NB4 (cell line): Measurements from ENCODE around the gene LYG2.

Experiments
- CTCF ChIP-seq: IDR thresholded peaks from one replicate; pipeline ENCODE4 v1.5.1; 2012; ENCODE audit warnings: low read depth, low read length
- MYC ChIP-seq: IDR thresholded peaks from 2 replicates; pipeline ENCODE4 v1.6.1; 2011; ENCODE audit warnings: low read depth, low read length
- POLR2A ChIP-seq: IDR thresholded peaks from 2 replicates; pipeline ENCODE4 v1.6.1; 2011; ENCODE audit warnings: mild to moderate bottlenecking; ENCODE audit not compliant: insufficient read length; ENCODE audit errors: extremely low read depth

GRCh38 chr2:99255491-99256318, at the start of gene LYG2:
- TF ChIP-seq CTCF (no peak), MYC (no peak), POLR2A (no peak)
